GM18517 (cell line): ENCODE measurements around the gene HTR6.
"Not testable (repeated sequence)": the region's sequence is repeated elsewhere in the genome, so short reads cannot be mapped to it uniquely, and the experiment has no call there.

Source experiments
- ATAC-seq: cut with Tn5 transposase; IDR thresholded peaks from one replicate; pipeline ENCODE4 v1.9.1; 2021; ENCODE audit warnings: mild to moderate bottlenecking, moderate library complexity; ENCODE audit not compliant: unreplicated experiment

The HTR6 gene

DNA sequence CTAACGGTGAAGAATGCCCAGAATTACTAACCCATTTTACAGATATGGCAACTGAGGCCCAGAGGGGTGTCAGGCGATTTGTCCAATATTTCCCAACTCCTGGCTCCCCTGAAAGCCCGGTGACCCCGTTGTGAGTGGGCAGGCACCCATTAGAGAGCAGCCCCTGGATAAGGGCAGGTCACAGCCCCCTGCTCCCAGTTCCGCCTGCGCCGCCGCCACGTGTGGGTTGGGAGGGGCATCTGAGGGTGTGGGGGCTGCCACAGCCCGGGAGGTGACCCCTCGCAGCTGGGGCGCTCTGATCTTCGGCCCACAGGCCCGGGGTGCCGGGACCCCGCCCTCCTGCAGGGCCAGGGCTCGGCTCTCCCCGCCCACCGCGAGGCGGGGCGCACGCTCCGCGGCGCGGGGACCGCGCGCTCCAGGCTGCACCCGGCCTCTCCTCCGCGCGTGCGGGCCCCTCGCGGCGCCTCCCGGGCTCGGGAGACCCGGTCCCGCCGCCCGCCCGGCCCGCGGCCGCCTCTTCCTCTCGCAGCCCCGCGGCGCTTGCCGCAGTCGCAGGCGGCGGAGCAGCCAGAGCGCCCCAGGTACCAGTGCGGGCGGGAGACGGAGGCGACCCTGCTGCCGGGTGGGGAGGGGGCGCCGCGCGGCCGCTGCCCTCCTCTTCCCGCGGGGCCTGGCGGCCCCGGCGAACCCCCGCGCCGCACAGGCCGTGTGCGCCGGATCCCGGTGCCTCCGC is at the start of gene HTR6:
Gene HTR6, plus strand, starts transcription at position 423 of the 733 bp plus-strand sequence. CDS start 879 bp downstream, outside the sequence.
- ATAC-seq, result no peak

DNA sequence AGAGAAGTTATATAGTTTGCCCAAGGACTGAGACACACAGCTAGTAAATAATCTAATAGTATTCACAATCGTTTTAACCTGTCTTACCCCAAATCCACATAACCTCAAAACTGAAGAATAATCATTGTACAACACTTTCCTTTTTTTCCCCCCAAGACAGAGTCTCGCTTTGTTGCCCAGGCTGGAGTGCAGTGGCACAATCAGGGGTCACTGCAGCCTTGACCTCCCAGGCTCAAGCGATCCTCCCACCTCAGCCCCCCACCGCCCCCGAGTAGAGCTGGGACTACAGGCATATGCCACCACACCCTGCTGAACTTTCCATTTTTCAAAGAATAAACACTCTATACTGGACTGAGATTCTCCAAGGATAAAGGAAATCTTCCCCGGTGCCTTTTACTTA is 49.2 kb upstream of the HTR6 start:
- no peak for ATAC-seq

- no peak for ATAC-seq
Measured at GRCh38 chr1:19616489-19616888, 48.2 kb upstream of the HTR6 start.

GRCh38 chr1:19617376-19617775 is 47.3 kb upstream of the HTR6 start:
- ATAC-seq, result no peak

GRCh38 chr1:19618428-19618827 is 46.2 kb upstream of the HTR6 start:
- ATAC-seq, result no peak

- ATAC-seq, result no peak
Measured at GRCh38 chr1:19619697-19620384, 44.8 kb upstream of the HTR6 start.

DNA sequence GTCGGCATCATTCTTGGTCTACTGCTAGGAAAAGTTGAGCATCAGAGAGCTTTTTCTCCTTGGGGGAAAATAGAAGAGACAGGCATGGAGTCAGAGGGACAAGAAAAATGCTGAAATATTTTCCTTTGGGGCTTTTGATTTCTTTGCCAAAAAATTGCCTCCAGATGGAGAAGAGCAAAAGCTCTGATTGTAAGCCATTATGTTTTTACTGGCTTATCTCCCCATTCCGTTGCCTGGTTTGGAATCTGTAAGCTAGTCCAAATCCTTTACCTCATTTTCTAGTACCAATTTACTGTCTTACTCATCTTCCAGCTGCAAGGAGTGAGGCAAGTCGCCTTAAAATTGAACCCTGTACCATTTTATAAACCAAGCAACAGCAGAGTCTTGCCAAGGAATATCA is 43.9 kb upstream of the HTR6 start:
- no peak for ATAC-seq

DNA sequence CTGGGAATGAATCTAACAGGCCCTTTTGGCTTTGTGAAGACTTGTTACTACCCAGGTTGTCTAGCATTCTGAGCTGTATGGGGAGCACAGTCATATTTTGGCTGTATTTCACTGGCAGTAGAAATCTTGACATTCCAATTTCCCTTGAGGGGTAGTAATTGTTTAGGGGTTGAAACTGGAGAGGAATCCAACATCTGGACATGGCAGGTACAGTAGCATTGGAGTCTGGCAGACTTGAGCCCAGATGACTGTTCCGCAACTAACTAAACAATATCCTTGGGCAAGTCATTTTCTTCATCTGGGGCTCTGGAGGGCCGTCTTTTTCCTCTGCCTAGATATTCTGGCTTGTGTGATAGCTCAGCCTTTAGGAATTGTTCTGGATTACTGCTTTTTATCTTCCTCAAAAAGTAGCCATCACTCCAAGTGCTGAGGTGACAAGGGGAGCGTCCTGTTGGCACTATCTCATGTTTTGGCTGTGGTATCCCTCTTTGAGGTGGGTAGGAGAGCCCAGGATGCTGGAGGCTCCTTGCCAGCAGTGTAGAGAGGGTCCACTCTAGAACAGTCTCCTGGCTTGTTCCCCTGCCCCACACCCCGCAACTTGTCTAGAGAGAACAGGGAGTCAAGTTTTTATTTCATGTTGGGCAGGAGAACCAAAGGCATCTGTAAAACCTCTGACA is 43.3 kb upstream of the HTR6 start:
- no peak for ATAC-seq

- ATAC-seq, result no peak
Measured at GRCh38 chr1:19622204-19622603, 42.5 kb upstream of the HTR6 start.

DNA sequence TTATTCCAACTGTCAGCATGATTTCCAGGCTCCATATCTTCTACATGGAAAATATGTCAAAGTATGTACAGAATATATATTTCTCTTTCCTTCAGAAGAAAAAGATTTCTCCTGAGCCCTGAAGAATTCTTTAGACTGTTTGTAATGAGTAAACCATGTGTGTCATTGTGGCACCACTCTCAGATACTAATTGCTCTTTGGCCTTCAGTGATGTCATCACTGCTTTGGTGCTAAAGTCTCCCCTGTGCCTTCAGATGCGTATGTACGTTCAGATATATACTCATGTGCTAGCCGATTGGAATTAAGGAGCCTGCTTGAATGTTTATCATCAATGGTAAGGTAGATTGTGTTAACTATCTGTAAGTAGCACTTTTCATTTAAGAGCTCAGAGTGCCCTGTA is 41.2 kb upstream of the HTR6 start:
- ATAC-seq, result no peak

DNA sequence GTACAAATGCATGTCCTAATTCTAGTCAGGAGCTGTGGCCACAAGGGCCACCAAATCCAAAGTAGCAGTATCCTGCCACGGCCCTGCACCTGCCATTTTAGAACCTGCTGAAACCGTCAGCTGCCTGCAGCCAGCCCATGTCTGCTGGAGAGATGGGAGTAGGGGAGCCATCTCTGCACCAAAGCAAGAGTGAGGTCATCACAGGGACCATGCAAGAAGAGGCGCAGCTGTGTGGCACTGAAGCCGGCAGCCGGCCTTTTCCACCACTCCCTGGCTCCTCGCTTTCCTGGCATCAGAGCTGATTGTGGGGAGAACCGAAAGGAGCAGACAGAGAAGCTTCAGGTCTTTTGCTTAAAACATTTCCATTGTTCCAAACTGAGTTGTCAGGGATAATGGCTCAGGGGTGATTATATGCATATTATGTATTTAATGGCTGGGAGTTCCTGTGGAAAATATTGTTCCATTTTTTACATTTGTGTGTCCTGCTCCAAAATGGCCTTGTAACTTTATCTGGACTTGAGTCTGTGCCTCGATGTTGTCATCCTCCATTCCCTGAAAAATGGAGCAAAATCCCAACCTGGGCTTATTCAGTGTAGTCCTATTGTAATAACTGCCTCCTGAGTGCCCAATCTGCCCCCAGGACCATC is 39.3 kb upstream of the HTR6 start:
- ATAC-seq, result no peak

GRCh38 chr1:19628879-19629278 is 35.8 kb upstream of the HTR6 start:
- no peak for ATAC-seq

- no peak for ATAC-seq
Measured at GRCh38 chr1:19629357-19629756, 35.3 kb upstream of the HTR6 start.

GRCh38 chr1:19630192-19630591 is 34.5 kb upstream of the HTR6 start:
- ATAC-seq, result not testable (repeated sequence)

DNA sequence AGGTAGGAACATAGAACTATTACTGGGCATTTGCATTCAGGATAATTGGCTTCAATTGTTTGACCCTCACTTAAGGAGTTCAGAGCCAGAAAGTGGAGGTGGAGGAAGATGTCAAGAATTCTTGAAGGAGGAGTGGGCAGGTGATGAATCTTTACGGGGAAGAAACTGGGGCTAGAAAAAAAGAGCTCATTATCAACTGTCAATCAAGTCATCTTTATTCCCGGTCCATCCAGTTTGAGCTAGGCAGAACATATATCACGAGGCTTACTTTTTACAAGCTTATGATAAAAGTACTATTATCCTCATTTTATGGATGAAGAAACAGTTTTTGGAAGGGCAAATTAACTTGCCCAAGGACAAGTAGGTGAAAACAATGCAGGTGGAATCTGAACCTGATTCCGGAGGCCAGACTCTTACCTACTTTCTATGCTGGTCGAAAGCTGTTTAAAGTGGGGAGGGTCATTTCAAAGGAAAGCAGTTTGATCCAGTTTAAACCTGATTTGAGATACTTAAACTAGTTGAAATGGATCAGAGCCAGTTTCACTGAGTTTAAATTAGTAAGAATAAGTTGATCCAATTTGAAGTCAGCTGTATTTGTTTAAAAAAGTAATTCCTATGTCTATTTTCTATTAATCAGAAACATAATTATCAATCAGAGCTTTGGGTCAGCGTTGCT is 33.8 kb upstream of the HTR6 start:
- no peak for ATAC-seq

- no peak for ATAC-seq
Measured at GRCh38 chr1:19632211-19632610, 32.5 kb upstream of the HTR6 start.

DNA sequence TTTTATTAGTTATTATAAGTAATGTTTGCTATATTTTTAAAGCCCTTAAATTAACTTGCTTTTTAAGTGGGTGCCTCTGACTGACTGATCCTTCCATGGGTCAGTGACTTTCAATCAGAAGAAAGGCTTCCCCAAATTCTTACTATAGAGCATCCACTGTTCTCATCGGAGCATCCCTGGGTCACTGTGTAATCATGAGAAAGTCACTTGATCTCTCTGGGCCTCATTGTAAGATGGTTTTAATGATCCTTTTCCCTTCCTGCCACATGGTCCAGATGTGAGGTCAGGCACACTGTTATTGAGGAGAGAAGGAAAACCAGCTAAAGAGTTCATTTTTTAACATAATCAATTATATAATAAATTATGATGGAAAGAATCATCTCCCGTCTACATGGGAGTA is 31.6 kb upstream of the HTR6 start:
- no peak for ATAC-seq

- not testable (repeated sequence) for ATAC-seq
Measured at GRCh38 chr1:19635064-19635463, 29.6 kb upstream of the HTR6 start.

DNA sequence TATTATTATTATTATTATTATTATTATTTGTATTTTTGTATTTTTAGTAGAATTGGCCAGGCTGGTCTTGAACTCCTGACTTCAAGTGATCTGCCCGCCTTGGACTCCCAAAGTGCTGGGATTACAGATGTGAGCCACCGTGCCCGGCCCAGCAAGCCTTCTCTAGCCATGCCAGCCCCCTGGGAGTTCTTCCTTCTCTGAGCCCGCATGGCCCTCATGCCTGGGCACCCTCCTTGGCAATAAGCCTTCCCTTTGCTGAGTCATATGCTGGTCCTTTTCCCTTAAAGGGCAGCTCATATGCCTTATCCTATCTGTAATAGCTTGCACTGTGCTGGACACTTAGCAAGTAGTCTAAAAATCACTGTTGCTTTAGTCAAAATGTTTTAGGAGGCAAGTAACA is 29.0 kb upstream of the HTR6 start:
- no peak for ATAC-seq

GRCh38 chr1:19636065-19636464 is 28.6 kb upstream of the HTR6 start:
- ATAC-seq, result no peak

DNA sequence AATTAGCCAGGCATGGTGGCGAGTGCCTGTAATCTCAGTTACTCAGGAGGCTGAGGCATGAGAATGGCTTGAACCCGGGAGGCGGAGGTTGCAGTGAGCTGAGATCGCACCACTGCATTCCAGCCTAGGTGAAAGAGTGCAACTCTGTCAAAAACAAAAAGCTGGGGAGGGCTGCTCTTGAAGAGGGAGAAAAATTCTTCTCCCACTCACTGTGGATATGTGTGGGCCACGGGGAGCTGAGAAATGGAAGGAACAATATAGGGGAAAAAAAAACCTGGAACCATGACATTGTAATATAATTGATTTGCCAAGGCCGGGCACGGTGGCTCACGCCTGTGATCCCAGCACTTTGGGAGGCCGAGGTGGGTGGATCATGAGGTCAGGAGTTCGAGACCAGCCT is 27.9 kb upstream of the HTR6 start:
- ATAC-seq, result not testable (repeated sequence)
